Calu3 (cell line): ENCODE data around the gene TK2. TPM values are rescaled to one million over a fixed set of nuclear protein-coding genes. Genes with fewer than 3 reads are reported as not detected.

Experiments
- BruUV-seq: library from RNA; stranded (reverse); fragments of 400-500 nt; replicated peaks from 2 replicates; lab custom pipeline; 2021; lab: Mats Ljungman, UMichigan
- CTCF ChIA-PET: fragments of 300-600 bp; sonication (Branson Sonifier 250); formaldehyde crosslinking; loops from one replicate; lab custom pipeline; 2022; ENCODE audit warnings: antibody characterized with exemption; lab: Charles Lee
- DNase-seq: peaks from one replicate; pipeline ENCODE4 v3.0.0; 2022
- H3K27ac Mint-ChIP-seq: one replicate; pipeline ENCODE4 v1.8.0; 2022; ENCODE audit warnings: mixed read lengths; ENCODE audit not compliant: unreplicated experiment
- H3K27me3 Mint-ChIP-seq: one replicate; pipeline ENCODE4 v1.8.0; 2022; ENCODE audit warnings: mixed read lengths; ENCODE audit not compliant: unreplicated experiment
- H3K36me3 Mint-ChIP-seq: one replicate; pipeline ENCODE4 v1.8.0; 2022; ENCODE audit warnings: mild to moderate bottlenecking, moderate library complexity, mixed read lengths; ENCODE audit not compliant: insufficient read depth, unreplicated experiment
- H3K4me1 Mint-ChIP-seq: one replicate; pipeline ENCODE4 v1.8.0; 2022; ENCODE audit warnings: mild to moderate bottlenecking, low read depth, mixed read lengths; ENCODE audit not compliant: unreplicated experiment
- H3K4me3 Mint-ChIP-seq: one replicate; pipeline ENCODE4 v1.8.0; 2022; ENCODE audit warnings: mild to moderate bottlenecking, low read depth, moderate library complexity, mixed read lengths; ENCODE audit not compliant: unreplicated experiment
- H3K9me3 Mint-ChIP-seq: one replicate; pipeline ENCODE4 v1.8.0; 2022; ENCODE audit warnings: low read depth, mixed read lengths; ENCODE audit not compliant: unreplicated experiment
- intact Hi-C: fragments of 100-400 bp; cut with micrococcal nuclease; formaldehyde crosslinking; loops from one replicate; pipeline ENCODE4 v1.10.0; 2022; ENCODE audit not compliant: unreplicated experiment
- total RNA-seq: library from RNA; stranded (reverse); gene quantifications from 2 replicates; pipeline ENCODE4 v1.2.3, GENCODE V29; 2022
- TF ChIP-seq, protein P1 (sequence below): fragments of 200-600 bp; IDR thresholded peaks from one replicate; pipeline ENCODE4 v1.8.0; 2022; ENCODE audit warnings: antibody characterized with exemption; ENCODE audit not compliant: unreplicated experiment

The TK2 gene
- total RNA-seq, 1 experiment from 2014 or later: 53.2 TPM

DNA sequence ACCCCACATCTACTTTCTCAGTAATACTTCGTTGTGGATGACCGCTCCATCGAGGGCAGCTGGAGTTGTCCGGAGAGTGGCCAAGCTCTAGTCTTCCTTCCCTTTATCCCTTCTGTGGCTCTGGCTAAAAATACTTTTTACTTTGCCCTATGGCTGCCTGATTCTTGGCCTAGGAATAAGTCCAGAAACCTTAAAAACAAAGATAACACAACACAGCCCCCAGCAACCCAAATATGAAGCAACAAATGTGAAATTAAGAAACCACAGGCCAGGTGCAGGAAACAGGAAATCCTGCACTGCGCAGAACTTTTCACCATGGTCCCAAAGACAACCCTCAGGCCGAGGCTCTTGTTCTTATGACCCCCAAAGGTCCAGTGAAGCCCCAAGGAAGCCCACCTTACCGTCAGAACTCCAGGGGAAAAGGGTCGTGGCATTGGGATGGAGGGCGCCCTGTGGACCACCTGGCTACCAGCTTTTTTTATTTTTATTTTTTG is 26.0 kb downstream of the TK2 start:
- H3K9me3 Mint-ChIP-seq: no peaks in the 10 kb centered on the region
- no peaks in the 10 kb centered on the region for H3K27me3 Mint-ChIP-seq
- peaks cover 48% of the 10 kb centered on the region for H3K36me3 Mint-ChIP-seq
- intact Hi-C loops: no loop called here
- H3K4me3 Mint-ChIP-seq: no peak overlapping the region
- peaks cover 33% of the 10 kb centered on the region for H3K4me1 Mint-ChIP-seq
- no peak for DNase-seq
- CTCF ChIA-PET: interaction anchor here (3.4 to 3.9 kb wide), 2 partner anchors 15 to 28 kb away, joined by 20 to 21 read pairs; partner anchors contain the start of gene CKLF
- TF ChIP-seq, protein P1, sequence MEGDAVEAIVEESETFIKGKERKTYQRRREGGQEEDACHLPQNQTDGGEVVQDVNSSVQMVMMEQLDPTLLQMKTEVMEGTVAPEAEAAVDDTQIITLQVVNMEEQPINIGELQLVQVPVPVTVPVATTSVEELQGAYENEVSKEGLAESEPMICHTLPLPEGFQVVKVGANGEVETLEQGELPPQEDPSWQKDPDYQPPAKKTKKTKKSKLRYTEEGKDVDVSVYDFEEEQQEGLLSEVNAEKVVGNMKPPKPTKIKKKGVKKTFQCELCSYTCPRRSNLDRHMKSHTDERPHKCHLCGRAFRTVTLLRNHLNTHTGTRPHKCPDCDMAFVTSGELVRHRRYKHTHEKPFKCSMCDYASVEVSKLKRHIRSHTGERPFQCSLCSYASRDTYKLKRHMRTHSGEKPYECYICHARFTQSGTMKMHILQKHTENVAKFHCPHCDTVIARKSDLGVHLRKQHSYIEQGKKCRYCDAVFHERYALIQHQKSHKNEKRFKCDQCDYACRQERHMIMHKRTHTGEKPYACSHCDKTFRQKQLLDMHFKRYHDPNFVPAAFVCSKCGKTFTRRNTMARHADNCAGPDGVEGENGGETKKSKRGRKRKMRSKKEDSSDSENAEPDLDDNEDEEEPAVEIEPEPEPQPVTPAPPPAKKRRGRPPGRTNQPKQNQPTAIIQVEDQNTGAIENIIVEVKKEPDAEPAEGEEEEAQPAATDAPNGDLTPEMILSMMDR: no peak
- no peak overlapping the region for H3K27ac Mint-ChIP-seq
- no TSS peak for BruUV-seq

DNA sequence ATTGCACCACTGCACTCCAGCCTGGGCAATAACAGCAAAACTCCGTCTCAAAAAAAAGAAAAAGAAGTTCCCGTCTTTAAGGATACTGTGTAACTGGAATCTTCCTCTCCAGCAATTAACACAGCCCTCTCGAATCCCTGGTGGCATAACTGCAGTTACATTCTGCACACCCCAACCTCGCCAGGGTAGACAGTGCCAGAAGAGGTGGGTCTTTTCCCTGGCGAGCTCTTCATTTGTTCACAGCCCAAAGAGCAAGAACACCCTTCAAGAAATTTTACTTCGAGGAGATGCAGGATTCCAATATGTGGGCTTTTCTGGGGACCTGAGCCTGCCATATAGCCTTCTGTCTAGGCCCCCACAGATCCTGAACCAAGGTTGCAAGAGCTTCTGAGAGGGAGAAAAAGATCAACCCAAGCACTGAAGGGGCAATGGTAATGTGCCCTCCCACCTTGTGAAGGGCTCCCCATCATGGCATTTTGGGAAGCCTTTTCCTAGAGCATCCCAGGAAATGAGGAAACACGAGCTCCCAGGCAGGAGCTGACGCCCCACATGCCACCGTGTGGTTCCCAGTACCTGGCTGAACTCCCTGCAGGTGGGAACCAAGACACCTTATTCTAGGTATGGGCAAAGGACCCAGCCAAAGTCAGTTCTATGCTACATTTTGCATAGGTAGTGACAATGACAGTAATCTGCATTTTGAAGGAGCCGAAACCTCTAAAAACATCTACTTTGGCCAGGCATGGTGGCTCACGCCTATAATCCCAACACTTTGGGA is 26.9 kb downstream of the TK2 start:
- Mint-ChIP-seq H3K27ac (peak overlapping the region; percentile 96), H3K4me1 (peaks cover 35% of the 10 kb centered on the region), H3K9me3 (no peaks in the 10 kb centered on the region), H3K4me3 (peak overlapping the region; percentile 47), H3K27me3 (no peaks in the 10 kb centered on the region), H3K36me3 (peaks cover 47% of the 10 kb centered on the region)
- intact Hi-C loops: no loop called here
- BruUV-seq: TSS peak; percentile 93
- TF ChIP-seq, protein P1: no peak
- CTCF ChIA-PET: interaction anchor here (1.2 to 3.9 kb wide), 6 partner anchors 11 to 116 kb away, joined by 3 to 21 read pairs (median 10); partner anchors contain the start of gene CKLF
- no peak for DNase-seq

DNA sequence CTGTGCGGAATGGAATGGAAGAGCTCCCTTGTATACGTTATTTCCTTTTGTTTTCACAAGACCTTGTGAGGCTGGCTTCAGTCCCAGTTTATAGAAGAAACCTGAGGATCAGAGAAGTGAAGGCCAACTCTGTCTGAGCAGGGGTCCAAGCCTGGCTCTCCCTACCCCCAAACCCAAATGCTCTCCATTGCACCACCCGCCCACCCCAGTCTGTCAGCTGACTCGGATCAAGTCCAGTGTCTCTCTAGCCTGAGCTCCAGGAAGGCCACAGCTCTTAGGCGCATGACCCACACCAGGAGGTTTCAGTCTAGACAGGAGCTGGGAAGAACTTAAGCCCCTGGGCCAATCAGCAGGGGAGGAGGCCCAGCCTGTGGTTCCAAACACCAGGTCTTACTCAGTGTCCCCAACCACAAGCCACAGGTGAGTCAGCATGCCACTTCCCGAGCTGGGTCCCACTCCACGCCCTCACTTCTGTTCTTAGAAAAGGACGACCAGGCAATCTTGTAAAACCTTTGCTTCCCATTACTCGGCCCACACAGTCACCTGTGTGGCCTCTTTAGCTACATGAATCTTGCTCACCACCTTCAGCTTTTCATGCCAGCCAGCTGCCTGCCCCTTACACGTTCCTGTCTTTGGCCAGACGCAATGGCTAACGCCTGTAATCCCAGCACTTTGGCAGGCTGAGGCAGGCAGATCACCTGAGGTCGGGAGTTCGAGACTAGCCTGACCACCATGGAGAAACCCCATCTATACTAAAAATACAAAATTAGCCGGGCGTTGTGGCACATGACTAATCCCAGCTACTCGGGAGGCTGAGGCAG is 27.8 kb downstream of the TK2 start:
- CTCF ChIA-PET: interaction anchor here (0.9 to 3.9 kb wide), 8 partner anchors 11 to 115 kb away, joined by 3 to 21 read pairs (median 6); partner anchors contain the start of gene CKLF
- intact Hi-C loops: no loop called here
- Mint-ChIP-seq H3K27ac (peak overlapping the region; percentile 96), H3K27me3 (no peaks in the 10 kb centered on the region), H3K9me3 (no peaks in the 10 kb centered on the region), H3K4me3 (peak overlapping the region; percentile 47), H3K4me1 (peaks cover 44% of the 10 kb centered on the region), H3K36me3 (peaks cover 49% of the 10 kb centered on the region)
- no TSS peak for BruUV-seq
- TF ChIP-seq, protein P1: no peak
- peak; percentile 89 for DNase-seq

DNA sequence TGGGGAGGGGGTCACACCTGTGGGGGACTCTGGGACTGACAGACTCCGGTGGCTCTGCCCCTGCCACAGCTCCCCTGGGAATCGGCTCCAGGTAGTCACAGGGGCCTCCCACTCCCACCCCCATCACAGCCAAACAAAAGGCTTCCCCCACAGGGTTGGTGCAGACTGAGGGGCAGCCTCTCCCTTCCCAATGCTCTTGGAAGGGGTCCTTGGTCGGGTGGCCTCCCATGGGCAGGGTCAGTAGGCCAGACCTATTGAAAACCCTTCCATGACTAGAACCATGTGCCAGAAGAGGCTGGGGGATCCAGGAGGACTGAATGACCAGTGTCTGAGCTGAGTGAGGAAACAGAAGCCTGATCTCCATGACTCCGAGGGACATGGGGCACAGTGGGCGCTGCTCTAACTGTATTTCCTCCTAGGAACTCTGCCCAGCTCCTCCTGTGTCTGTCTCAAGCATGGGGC is 28.6 kb downstream of the TK2 start:
- DNase-seq: no peak
- TF ChIP-seq, protein P1: no peak
- Mint-ChIP-seq H3K27ac (peak overlapping the region; percentile 96), H3K4me3 (peak overlapping the region; percentile 26), H3K36me3 (peaks cover 58% of the 10 kb centered on the region), H3K4me1 (peaks cover 52% of the 10 kb centered on the region), H3K27me3 (no peaks in the 10 kb centered on the region), H3K9me3 (no peaks in the 10 kb centered on the region)
- CTCF ChIA-PET: interaction anchor here (0.9 to 3.9 kb wide), 6 partner anchors 10 to 114 kb away, joined by 4 to 21 read pairs (median 10); partner anchors contain the start of gene CKLF
- BruUV-seq: no TSS peak
- intact Hi-C loops: no loop called here
